IPS DF 6.9 (cell line): ENCODE measurements around the gene CIDEB.
A peak's percentile ranks its signal among the peaks of the same experiment; 100 is the strongest.

ENCODE experiments used
- DNase-seq: peaks from one replicate; pipeline ENCODE4 v3.0.0-alpha.2; 2013; ENCODE audit warnings: low read depth, low spot score
- H3K27ac ChIP-seq: one replicate; pipeline ENCODE4 v1.5.1; 2013; ENCODE audit warnings: low read length, control low read depth
- H3K27me3 ChIP-seq: 2 replicates; pipeline ENCODE4 v1.6.1; 2013; ENCODE audit warnings: mild to moderate bottlenecking, low read length; ENCODE audit not compliant: control insufficient read depth, insufficient read depth
- H3K36me3 ChIP-seq: 2 replicates; pipeline ENCODE4 v1.6.1; 2013; ENCODE audit warnings: low read length; ENCODE audit not compliant: control insufficient read depth, insufficient read depth
- H3K4me1 ChIP-seq: 2 replicates; pipeline ENCODE4 v1.6.1; 2013; ENCODE audit warnings: low read length; ENCODE audit not compliant: control insufficient read depth, insufficient read depth
- H3K4me3 ChIP-seq: 2 replicates; pipeline ENCODE4 v1.5.1; 2013; ENCODE audit warnings: mild to moderate bottlenecking, low read length
- H3K9me3 ChIP-seq: 2 replicates; pipeline ENCODE4 v1.6.1; 2013; ENCODE audit warnings: low read length, inconsistent platforms; ENCODE audit not compliant: control insufficient read depth, insufficient read depth
- WGBS: extraction: QIAGEN DNeasy Blood & Tissue Kit; methylation state at CpG from one replicate; pipeline ENCODE4 v1.1.7; 2013; ENCODE audit warnings: mixed read lengths, missing lambda C conversion rate; ENCODE audit not compliant: insufficient read length, insufficient coverage; 5-methylcytosine and 5-hydroxymethylcytosine counted together

The CIDEB gene

GRCh38 chr14:24311837-24312615, 4.2 kb upstream of the CIDEB start:
- Histone ChIP-seq H3K36me3 (no peaks in the 10 kb centered on the region), H3K27me3 (no peaks in the 10 kb centered on the region), H3K4me3 (no peak overlapping the region), H3K9me3 (no peaks in the 10 kb centered on the region), H3K27ac (no peak overlapping the region), H3K4me1 (peaks cover 4% of the 10 kb centered on the region; the same call in 1 of the 2 replicates)
- no CpG with 5 or more reads among the region's 1 CpG for WGBS
- DNase-seq: no peak

DNA sequence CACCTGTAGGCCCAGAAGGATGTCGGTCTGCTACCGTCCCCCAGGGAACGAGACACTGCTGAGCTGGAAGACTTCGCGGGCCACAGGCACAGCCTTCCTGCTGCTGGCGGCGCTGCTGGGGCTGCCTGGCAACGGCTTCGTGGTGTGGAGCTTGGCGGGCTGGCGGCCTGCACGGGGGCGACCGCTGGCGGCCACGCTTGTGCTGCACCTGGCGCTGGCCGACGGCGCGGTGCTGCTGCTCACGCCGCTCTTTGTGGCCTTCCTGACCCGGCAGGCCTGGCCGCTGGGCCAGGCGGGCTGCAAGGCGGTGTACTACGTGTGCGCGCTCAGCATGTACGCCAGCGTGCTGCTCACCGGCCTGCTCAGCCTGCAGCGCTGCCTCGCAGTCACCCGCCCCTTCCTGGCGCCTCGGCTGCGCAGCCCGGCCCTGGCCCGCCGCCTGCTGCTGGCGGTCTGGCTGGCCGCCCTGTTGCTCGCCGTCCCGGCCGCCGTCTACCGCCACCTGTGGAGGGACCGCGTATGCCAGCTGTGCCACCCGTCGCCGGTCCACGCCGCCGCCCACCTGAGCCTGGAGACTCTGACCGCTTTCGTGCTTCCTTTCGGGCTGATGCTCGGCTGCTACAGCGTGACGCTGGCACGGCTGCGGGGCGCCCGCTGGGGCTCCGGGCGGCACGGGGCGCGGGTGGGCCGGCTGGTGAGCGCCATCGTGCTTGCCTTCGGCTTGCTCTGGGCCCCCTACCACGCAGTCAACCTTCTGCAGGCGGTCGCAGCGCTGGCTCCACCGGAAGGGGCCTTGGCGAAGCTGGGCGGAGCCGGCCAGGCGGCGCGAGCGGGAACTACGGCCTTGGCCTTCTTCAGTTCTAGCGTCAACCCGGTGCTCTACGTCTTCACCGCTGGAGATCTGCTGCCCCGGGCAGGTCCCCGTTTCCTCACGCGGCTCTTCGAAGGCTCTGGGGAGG, 3.1 kb upstream of the CIDEB start, which contains the start of gene LTB4R:
Gene LTB4R, plus strand, starts transcription at position 857 of the 959 bp plus-strand sequence. CDS start 4,150 bp downstream, outside the sequence.
- peaks cover 7% of the 10 kb centered on the region; the same call in 1 of the 2 replicates for H3K36me3 ChIP-seq
- H3K27ac ChIP-seq: no peak within 1 kb of the TSS
- H3K4me1 ChIP-seq: peaks cover 4% of the 10 kb centered on the region; the same call in 1 of the 2 replicates
- no peak for DNase-seq
- no CpG with 5 or more reads among the region's 99 CpGs for WGBS
- H3K27me3 ChIP-seq: no peaks in the 10 kb centered on the region
- H3K4me3 ChIP-seq: peak within 1 kb of the TSS; percentile 45
- no peaks in the 10 kb centered on the region for H3K9me3 ChIP-seq

DNA sequence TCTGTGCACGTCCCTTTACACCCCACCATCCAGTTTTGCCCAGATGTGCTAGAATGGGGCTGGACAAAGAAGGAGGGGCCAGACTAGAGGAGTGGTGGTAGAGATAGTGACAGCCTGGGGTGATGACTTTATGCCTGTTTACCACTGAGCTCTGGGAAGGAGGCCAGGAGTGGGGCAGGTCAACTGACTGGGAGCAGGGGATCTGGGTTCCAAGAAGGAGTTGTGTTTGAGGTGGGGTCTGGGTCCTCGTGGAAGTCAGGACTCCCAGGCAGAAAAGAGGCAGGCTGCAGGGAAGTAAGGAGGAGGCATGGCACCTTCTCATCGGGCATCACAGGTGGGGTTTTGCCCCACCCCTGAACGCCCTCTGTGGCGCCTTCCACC, 2.5 kb upstream of the CIDEB start:
- Histone ChIP-seq H3K4me1 (peaks cover 4% of the 10 kb centered on the region; the same call in 1 of the 2 replicates), H3K4me3 (no peak overlapping the region; the same call in 1 of the 2 replicates), H3K36me3 (peaks cover 11% of the 10 kb centered on the region; the same call in 1 of the 2 replicates), H3K9me3 (no peaks in the 10 kb centered on the region), H3K27ac (no peak overlapping the region), H3K27me3 (no peaks in the 10 kb centered on the region)
- no peak for DNase-seq
- WGBS: no CpG with 5 or more reads among the region's 5 CpGs

DNA sequence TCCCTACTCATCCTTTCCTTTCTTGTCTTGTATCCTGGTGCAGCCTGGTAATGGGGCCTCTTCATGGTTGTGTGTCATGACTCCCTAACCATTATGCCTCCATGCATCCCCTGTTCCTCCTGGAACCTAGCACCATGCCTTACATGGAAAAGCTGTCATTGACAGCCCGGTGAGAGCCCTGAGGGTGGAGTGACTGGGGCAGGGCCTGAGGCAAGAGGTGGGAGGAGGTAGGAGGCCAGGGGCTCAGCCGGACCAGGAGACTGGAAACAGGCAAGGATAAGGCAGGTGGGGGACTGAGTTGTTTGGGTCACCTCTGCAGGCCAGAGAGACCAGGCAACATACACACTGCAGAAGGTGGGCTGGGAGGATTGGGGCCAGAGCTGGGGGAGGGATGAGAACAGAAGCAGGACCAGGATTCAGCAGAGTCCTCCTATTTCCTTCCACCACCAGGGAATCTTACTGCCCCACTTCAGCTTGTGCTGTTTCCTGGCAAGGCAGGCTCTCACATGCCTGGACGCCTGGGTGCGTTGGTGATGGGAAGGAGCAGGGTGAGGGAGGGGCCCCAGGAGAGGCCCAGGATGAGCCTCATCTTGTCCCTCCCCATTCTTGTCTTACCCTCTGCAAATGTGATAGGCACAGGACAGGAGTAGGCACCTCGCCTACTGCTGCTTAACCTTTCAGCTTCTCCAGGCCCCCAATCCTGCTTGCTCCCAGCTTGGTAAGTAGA, 1.9 kb upstream of the CIDEB start, which contains the start of gene LTB4R2:
Gene LTB4R2, plus strand, starts transcription at position 603 of the 727 bp plus-strand sequence. CDS start 525 bp downstream, outside the sequence.
- no peaks in the 10 kb centered on the region for H3K9me3 ChIP-seq
- H3K4me3 ChIP-seq: peak within 1 kb of the TSS; percentile 45; the same call in 1 of the 2 replicates
- peaks cover 12% of the 10 kb centered on the region; the same call in 1 of the 2 replicates for H3K36me3 ChIP-seq
- no peaks in the 10 kb centered on the region for H3K27me3 ChIP-seq
- H3K27ac ChIP-seq: no peak within 1 kb of the TSS
- peaks cover 4% of the 10 kb centered on the region; the same call in 1 of the 2 replicates for H3K4me1 ChIP-seq
- no CpG with 5 or more reads among the region's 5 CpGs for WGBS
- DNase-seq: no peak

DNA sequence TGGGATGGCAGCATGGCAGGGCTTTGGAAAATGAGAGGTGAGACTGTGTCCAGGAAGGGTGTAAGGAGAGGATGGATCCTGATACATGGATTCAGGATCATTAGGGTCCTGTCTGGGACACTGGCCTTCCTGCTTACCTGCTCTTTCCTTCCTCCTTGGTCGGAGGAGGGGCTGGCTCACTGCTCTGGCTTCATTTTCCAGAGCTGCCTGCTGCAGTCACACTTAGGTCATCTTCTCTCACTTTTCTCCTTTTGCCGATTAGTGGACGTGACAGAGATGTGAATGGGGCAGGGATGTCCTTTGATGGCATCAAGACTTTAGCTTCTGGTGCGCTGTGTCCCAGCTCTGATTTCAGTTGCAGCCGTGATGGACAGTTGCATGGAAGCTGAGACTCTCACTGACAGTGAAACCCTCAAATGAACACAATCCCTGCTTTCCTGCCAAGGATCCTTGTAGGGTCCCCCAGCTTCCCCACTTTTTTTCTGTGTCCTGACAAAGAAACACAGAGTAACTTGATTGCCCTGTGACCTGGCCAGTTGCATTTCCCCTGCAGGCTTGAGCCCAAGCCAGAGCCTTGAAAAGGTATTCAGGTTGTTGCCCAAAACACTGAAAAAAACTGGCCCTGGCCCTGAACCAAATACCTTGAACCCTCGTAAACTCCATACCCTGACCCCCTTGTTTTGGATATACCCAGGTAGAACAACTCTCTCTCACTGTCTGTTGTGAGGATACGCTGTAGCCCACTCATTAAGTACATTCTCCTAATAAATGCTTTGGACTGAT, 756 bp upstream of the CIDEB start:
- Histone ChIP-seq H3K27ac (no peak overlapping the region), H3K9me3 (no peaks in the 10 kb centered on the region), H3K4me1 (peaks cover 4% of the 10 kb centered on the region; the same call in 1 of the 2 replicates), H3K36me3 (peaks cover 23% of the 10 kb centered on the region), H3K27me3 (no peaks in the 10 kb centered on the region), H3K4me3 (no peak overlapping the region)
- no peak for DNase-seq
- WGBS: no CpG with 5 or more reads among the region's 7 CpGs

DNA sequence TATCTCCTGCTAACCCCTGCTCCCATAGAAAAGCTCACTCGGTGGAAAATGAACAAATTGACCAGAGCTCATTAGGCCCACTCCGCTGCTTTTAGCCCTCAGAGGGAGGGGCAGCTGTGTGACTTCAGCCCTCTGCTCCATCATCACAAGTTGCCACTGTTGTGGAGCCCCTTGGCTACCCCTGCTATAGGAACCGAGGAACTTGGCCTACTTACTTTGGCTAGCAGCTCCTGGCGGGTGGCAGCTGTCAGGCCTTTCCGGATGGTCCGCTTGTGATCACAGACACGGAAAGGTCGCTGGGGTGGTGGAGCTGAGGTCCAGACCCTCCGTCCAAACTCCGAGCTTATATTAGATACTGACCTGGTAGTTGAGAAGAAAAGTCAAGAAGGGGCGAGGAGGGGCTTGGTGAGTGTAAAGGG, 612 bp downstream of the CIDEB start:
- no peak overlapping the region for H3K27ac ChIP-seq
- WGBS: no CpG with 5 or more reads among the region's 11 CpGs
- H3K4me3 ChIP-seq: no peak overlapping the region
- no peaks in the 10 kb centered on the region for H3K27me3 ChIP-seq
- H3K9me3 ChIP-seq: no peaks in the 10 kb centered on the region
- no peak for DNase-seq
- H3K36me3 ChIP-seq: peaks cover 26% of the 10 kb centered on the region
- peaks cover 4% of the 10 kb centered on the region; the same call in 1 of the 2 replicates for H3K4me1 ChIP-seq

DNA sequence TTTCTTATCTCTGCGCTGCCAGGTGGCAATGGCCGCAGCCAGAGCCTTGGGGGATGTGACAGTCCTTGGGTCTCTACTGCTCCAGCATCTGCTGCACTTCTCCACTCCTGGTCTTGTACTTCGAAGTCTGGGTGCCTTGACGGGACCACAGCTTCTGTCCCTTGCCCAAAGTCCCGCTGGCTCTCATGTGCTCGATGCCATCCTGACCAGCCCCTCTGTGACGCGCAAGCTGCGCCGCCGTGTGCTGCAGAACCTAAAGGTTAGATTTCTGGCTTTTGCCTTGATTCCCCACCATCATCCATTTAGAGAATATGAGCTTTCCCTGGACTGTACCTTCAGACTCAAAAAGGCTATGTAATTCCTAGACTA, 3.8 kb downstream of the CIDEB start:
- DNase-seq: no peak
- Histone ChIP-seq H3K4me3 (no peak overlapping the region), H3K9me3 (no peaks in the 10 kb centered on the region), H3K4me1 (no peaks in the 10 kb centered on the region), H3K27ac (no peak overlapping the region), H3K36me3 (peaks cover 33% of the 10 kb centered on the region), H3K27me3 (no peaks in the 10 kb centered on the region)
- no CpG with 5 or more reads among the region's 11 CpGs for WGBS

DNA sequence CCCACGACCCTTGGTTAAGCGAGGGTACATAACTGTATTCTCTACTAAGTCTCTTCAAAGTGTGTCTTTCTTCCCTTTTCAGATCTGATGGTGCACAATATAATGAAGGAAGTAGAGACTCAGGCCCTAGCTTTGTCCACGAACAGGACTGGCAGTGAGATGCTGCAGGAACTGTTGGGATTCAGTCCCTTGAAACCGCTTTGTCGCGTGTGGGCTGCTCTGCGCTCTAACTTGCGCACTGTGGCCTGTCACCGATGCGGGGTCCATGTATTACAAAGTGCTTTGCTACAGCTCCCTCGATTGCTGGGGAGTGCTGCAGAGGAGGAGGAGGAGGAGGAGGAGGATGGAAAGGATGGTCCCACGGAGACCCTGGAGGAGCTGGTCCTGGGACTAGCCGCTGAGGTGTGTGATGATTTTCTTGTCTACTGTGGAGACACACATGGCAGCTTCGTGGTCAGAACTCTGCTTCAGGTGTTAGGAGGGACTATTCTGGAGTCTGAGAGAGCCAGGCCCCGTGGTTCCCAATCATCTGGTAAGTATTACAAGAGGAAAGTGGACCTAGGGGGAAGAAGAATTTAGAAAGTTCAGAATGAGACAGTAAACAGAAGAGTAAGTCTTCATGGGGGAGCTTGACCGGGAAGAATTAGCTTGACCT, 7.3 kb downstream of the CIDEB start:
- H3K27ac ChIP-seq: no peak overlapping the region
- peaks cover 22% of the 10 kb centered on the region for H3K36me3 ChIP-seq
- no peaks in the 10 kb centered on the region for H3K4me1 ChIP-seq
- no peaks in the 10 kb centered on the region for H3K27me3 ChIP-seq
- no CpG with 5 or more reads among the region's 16 CpGs for WGBS
- H3K9me3 ChIP-seq: no peaks in the 10 kb centered on the region
- peak overlapping the region; percentile 81 for H3K4me3 ChIP-seq
- DNase-seq: no peak
